GM19193 (cell line): Measurements from ENCODE around the gene TSHZ1.

Source experiments
- POLR2A ChIP-seq: IDR thresholded peaks from 4 replicates; pipeline ENCODE4 v1.6.1; 2011; ENCODE audit not compliant: insufficient read depth, insufficient read length; ENCODE audit errors: extremely low read depth

TSHZ1 gene

GRCh38 chr18:75211626-75211952 lies 992 bp downstream of the TSHZ1 start:
- no peak for TF ChIP-seq POLR2A

GRCh38 chr18:75211953-75212750 lies 1.6 kb downstream of the TSHZ1 start:
- TF ChIP-seq POLR2A, result no peak

DNA sequence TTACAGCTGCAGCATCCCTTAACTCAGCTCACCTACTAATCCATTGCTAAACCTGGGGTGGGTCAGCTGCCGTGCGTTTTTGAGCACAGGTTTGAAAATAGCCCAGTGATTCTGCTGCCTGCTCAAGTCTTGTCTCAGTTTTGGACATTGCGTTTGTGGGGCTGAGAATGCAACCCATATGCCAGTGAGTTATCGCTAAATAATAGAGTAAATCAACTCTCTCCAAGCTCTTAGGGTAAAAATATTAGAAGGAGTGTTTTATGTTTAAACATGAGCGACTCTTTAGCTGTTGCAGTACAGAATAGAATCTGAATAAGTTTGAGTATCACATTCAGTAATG lies 2.1 kb downstream of the TSHZ1 start:
- no peak for TF ChIP-seq POLR2A

GRCh38 chr18:75213611-75214331 lies 3.2 kb downstream of the TSHZ1 start:
- no peak for TF ChIP-seq POLR2A

DNA sequence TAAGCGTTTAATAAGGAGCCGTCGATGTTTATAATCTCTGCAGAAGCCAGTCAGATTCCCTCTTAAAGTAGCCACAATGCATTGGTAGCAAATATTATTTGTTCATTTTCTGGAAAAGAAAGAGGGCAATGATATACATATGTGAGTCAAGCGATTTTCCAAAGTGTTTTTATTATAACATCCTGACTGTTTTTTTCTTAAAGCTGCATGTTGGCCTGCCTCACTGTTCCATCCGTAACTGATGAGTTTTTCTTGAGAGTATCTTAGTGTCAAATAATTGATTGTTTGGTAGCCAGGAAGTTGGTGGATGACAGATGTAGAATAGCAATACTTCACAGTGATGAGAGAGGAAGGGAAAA lies 3.7 kb downstream of the TSHZ1 start:
- TF ChIP-seq POLR2A, result no peak

GRCh38 chr18:75214766-75215510 lies 4.3 kb downstream of the TSHZ1 start:
- no peak for TF ChIP-seq POLR2A

GRCh38 chr18:75215663-75216062 lies 5.1 kb downstream of the TSHZ1 start:
- TF ChIP-seq POLR2A, result no peak

DNA sequence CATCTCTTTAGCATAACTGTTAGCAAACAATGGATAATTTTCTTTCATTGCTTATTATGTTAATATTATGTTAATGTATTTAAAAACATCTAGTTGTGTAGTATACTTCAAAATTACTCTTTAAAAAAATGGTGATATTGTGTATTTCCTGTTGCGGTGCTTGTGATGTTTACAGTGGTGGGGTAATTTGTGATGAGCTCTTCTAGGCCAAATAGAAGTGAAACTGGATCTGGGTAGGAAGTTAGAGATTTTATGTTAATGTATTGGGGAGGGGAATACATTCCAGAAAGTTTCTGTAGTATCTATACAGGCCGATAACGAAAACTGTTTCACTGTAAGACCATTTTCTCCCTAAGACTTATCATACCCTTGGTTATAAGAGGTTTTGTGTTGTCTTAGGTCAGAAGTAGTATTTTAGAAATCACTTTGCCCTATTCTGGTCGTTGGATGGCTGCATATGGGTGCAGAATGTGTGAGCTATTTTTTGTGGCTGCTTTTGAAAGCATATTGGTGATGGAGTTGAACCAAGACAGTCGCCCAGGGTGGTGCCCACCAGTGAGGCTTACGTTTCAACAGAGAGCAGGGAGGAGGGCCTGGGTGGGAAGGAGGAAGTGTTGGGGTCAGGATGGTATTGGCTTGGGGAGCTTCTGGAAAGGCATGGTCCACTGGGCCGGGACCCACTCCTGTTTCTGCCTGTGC lies 5.8 kb downstream of the TSHZ1 start:
- no peak for TF ChIP-seq POLR2A

DNA sequence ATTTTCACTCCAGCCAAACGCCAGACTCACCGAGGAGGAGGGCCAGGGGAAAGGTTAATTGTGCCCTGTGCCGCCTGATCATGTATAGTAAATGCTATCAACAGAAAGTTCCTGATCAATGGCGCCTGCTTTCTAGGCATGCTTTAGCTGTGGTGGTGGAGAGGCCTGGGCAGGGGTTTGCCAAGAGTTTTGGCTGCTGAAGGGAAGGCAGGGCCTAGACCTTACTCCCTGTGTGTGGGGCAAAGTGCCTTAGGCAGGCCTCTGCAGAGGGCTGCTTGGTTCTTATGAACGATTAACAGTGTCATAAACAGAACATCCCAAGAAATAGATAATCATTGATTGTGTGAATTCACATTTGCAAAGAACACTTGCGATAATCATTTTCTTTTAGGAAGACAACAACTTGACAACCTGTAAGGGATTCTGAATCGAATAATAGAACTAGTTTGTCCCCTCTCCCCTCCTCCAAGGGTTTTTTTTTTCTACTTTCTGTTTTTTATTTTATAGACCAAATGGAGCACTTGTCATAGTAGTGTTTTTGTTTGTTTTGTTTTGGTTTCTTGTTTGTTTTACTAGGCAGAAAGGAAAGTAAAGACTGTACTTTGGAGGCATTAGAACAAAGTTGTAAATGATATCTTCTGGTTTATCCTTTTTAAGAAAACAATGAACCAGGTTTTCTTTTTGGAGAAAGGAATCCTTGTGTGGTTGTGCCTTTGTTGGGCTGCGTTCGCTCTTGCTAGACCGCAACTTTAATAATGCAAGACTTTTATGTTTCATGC lies 6.5 kb downstream of the TSHZ1 start:
- no peak for TF ChIP-seq POLR2A

DNA sequence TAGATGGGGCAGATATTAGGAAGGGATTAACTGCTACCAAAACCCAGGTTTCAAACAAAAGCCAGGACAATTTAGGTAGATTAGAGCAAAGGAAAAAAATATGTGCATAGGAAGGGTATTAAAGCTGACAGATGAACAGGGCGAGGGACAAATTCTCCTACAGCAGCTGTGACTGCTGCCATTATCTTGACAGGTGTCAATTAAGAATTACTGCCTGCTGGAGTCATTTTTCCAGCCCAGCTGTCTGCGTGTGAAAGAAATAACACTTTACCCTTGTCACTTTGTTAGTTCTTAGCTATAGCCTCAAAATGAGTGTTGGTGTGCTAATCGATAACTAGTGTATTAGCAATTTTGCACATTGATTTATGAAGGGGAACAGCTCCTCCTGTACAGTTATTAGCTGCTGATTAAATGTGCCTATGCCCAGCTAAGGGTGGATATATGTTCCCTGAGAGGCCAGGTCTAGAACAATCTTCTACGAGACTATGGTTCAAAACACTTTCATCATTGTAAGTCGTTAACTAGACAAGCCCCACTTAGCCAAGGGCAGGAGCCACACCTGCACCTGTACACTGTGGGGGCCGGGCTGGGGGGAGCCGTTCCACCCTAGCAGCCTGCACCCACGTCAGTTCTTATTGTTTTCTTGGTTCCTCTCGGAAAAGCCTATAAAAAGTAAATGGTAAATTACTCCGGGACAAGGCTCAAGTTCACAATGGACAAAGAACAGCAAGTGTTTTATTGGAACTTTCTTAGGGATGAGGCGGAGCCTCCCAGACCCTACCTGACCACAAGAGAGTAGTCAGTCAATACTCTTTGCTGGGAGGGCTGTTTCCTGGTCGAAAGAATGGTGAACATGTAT lies 7.7 kb downstream of the TSHZ1 start:
- TF ChIP-seq POLR2A, result no peak

DNA sequence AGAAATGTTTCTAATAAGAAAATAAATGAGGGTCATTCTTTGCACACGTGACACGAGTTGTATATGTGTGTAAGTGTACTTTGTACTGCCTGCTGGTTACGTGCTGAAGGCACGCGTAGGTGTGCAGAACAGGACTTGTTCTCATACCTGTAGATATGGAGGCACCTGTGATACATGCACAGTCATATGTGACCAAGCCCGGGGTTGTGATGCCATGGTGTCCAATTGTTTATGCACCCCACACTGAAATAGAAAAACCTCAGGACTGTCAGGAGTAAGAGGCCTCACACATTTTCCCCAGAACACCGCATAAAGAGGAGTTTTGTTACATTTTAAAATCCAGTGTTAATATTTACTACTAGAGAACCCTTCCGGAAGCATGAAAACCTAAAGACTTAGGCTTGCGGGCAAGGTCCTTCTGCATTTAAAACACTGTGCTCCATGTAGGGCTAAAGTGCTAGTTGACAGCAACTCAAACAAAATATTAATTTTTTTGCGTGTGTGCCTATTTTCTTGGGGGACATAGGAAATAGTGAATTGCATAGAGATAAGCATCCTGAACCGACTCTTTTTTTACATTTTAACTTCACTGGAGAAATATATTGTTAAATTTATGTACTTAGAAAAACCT lies 9.3 kb downstream of the TSHZ1 start:
- TF ChIP-seq POLR2A, result no peak

- no peak for TF ChIP-seq POLR2A
Observed at GRCh38 chr18:75220551-75221355, 10.2 kb downstream of the TSHZ1 start.
